ENCODE data around the gene NPR2.

Gene NPR2

GRCh38 chr9:35791297-35791921, at the start of gene NPR2:
Gene NPR2 (plus strand): TSS chr9:35791591. CDS start chr9:35792409, 818 bp downstream.
- no peak for DNase-seq (ENCODE audit: low read depth in 3 of 3, low spot score in 1 of 3)

GRCh38 chr9:35741740-35742139, 49.7 kb upstream of the NPR2 start:
- no peak for DNase-seq (ENCODE audit: low read depth in 3 of 3, low spot score in 1 of 3)

GRCh38 chr9:35743452-35743851, 47.9 kb upstream of the NPR2 start:
- no peak for DNase-seq (ENCODE audit: low read depth in 3 of 3, low spot score in 1 of 3)

DNA sequence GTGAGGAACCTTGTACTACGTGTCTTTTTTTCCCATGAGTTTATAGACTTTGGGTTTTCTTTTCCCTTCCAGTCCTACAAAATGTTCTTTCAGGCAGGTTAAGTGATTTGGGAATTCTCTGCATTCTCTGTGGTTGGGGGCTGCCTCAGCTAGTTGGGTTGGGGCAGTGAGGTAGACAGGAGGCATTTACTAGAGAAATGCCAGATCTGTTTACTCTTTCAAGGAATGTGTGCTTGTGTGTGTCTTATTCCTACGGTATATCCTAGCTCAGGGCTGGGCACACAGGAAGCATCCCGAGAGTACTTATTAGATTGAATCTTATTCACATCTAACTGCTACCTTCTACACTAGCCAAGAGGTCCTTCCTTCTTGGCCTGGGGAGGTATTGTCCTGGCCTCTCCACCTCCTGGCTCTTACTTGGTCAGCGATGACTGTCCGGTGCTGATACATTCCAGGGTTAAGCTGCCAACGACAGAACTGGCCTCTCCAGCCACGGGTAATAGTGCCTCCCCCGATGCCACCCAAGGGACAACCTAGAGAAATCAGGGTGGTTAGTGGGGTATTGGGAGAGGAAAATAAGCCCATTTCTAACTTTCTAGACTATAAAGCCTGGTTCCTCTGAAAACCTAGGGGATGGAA, 47.4 kb upstream of the NPR2 start:
- DNase-seq (ENCODE audit: low read depth in 3 of 3, low spot score in 1 of 3): no peak

DNA sequence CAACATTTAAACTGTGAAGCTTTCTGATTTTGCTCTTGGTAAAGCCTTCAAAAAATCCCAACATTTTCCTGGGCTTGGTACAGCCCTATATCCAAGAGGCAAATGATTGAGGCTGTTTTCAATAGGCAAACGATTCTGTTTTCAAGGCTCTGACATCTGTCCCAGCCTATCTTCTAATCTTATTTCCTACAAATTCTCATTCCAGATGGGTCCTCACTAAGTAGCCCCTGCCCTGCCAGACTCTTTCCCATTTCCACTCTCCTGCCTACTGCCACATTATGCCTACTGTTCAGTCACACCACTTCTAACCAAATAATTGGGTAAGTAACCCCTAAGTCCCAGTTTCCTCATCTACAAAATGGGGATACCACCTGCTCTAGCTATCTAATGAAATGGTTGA, 45.8 kb upstream of the NPR2 start:
- DNase-seq (ENCODE audit: low read depth in 3 of 3, low spot score in 1 of 3): no peak

- no peak for DNase-seq (ENCODE audit: low read depth in 3 of 3, low spot score in 1 of 3)
Measured at GRCh38 chr9:35746583-35746982, 44.8 kb upstream of the NPR2 start.

GRCh38 chr9:35748242-35748857, 43.0 kb upstream of the NPR2 start:
- no peak for DNase-seq (ENCODE audit: low read depth in 3 of 3, low spot score in 1 of 3)

DNA sequence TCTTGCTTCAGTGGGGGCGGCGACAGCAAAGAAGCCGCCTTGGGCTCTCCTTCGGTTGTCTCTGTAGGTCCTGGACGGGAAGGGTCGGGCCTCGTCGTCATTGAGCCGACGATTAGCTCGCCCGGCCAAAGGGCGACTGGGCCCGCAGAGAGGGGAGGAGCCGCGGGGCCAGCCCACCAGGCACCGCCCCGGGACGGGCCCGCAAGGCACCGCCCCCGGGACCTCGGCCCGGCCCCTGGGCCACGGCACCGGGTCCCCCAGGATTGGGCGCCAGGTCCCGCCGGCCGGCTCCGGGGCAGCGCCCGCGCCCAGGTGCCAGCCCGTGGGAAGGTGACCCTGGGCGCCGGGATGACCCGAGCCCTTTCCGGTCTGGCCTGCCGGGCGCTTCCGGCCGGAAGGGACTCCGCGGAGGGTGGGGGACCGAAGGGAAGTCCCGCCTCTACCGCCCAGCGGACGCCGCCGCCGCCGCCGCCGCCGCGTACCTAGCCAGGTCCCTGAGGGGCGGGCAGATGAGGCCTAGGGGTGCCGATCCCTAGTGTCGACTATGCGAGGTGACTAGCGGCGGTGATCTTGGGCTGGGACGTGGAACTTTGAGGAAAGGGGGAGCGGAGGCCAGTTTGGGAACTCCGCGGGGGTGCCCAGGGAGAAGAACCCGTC, 42.4 kb upstream of the NPR2 start, which contains the start of the genes GBA2 and RGP1:
Gene GBA2, minus strand, starts transcription at position 371 of the 657 bp plus-strand sequence. CDS start 524 bp downstream, outside the sequence.
Gene RGP1, plus strand, starts transcription at position 430 of the 657 bp plus-strand sequence. CDS start 469 bp downstream, outside the sequence.
- DNase-seq (ENCODE audit: low read depth in 3 of 3, low spot score in 1 of 3): peak in 1 of 3 donors; percentile 60

DNA sequence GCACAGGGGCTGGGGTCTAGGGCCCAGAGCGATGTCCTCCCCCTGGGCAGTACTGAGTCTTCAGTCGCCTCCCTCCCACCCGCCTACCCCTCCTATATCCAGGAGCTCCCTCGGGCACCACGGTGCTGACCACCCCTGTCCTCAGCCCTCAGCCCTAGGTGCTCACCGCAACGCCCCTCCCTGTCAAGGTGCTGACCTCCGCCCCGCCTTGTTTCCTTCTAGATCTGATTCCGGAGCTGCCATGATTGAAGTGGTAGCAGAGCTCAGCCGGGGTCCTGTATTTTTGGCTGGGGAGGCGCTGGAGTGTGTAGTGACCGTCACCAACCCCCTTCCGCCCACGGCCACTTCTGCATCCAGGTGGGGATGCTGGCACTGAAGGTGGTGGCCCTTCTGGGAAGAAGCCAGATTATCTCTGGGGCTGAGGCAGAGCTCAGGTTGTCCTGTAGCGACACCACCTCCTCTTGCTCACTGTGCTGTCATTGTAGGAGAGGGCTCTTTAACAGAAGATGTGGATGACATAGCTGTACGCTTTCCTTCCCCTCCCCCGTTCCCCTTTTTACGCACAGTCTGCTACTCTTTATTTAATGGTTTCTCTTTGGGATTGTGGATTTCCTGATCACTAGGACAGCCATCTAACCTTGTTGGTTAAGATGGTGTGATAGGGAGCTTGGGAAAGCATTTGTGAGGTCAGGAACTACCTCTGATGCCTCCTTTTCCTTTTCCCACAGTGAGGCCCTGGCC, 41.7 kb upstream of the NPR2 start:
- no peak for DNase-seq (ENCODE audit: low read depth in 3 of 3, low spot score in 1 of 3)

DNA sequence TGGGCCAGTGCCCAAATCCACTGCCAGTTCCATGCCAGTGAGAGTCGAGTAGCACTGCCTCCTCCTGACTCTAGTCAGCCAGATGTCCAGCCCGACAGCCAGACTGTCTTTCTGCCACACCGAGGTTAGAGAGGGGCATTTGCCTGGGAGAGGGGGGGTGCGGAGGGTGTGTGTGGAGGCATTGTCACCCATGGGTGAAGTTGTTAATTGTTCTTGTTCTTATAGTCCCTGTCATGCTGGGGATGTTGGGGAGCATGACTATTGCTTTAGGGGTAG, 41.2 kb upstream of the NPR2 start:
- no peak for DNase-seq (ENCODE audit: low read depth in 3 of 3, low spot score in 1 of 3)

DNA sequence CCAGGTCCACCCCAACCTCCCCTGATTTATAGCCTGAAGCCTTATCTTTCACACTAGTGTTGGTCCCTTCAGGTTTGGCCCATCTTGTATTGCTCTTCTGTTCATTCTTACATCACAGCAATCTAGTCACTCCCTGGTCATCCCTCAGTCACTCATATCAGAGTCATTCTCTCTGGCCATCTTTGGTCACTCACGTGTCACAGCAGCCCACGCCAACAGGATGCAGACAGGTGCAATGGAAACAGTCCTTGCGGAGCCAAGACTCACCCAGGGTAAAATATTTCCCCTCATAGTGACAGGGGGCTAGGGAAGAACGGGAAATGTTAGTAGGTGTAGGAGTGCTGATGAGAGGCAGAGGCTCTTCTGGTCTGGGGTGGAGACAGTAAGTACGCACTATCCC, 37.9 kb upstream of the NPR2 start:
- DNase-seq (ENCODE audit: low read depth in 3 of 3, low spot score in 1 of 3): no peak

DNA sequence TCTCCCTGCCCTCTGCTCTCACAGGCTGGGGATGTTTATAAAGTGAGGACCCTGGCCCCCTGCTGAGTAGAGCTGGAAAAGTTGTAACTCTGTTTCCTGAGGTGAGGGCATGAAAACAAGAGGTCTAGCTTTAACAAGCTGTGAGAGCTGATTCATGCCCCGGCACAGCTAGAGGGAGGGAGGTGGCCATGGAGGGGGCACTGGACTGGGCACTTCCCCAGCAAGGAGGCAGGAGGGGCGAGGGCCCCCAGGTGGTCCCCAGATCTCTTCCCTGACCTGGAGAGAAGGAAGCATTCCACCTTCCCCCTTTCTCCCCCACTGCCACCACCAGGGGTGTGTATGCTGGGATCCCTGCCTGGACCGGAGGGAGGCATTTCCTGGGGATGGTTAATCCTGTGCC, 37.1 kb upstream of the NPR2 start, which contains the start of gene MSMP:
Gene MSMP, minus strand, starts transcription at position 13 of the 400 bp plus-strand sequence. CDS start 147 bp downstream, outside the sequence.
- no peak for DNase-seq (ENCODE audit: low read depth in 3 of 3, low spot score in 1 of 3)

DNA sequence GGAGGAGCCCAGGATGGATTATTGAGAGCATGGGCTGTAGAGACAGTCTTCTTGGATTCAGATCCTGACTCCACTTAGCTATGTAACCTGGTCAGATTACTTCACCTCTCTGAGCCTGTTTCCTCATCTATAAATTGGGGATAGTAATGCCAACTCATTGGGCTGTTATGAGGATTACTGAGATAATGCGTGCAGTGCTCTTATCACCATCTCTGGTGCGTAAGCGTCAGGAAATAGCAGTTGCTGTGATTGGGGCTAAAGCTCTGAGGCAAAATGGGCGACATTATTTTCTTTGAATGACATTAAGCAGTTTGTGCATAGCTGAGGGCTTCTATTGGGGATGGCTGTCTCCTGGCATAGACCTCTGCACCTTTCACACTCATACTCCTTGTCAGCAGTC, 36.3 kb upstream of the NPR2 start:
- DNase-seq (ENCODE audit: low read depth in 3 of 3, low spot score in 1 of 3): no peak

DNA sequence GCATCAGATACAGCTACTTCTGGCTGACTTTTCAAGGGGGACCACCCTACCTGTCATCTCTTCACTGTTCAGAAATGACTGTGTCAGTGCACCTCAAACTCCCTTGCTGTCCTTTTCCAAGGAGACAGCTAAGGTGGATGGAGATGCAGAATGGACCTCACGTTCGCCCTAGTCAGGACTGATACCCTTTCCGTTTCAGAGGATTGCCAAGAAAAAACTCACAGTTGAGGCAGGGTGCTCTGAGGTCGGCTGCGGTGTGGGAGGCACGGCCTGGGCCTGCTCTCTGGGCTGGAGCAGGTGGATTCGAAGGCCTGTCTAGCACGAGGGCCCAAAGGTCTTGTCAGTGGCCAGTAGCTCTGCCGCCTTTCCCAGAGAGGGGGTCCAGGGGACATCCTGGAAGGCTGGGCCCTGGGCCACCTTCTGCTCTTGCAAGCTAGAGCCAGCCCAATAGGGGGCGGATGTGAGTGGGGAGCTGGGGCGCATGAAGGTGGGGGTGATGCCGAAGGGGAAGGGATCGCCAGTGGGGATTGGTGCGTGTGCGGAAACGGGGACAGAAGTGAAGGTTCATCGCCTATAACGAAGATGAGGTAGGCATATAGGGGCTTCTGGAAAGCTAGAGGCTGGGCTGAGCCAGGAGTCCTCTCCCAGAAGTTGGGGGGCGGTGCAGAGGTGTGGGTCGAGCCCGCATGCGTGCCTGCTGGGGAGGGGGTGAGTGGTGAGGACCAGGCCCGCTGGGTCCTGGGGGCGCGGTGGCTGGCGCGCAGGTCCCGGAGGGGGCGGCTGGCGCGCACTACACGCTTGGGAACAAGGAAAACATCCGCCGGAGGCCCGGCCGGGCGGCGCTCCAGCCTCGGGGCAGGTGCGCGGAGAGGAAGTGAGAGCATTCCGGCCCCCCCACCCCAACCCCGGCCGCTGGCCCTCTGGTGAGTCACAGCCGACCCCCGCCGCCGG, 34.8 kb upstream of the NPR2 start:
- DNase-seq (ENCODE audit: low read depth in 3 of 3, low spot score in 1 of 3): peak; percentile 46 to 65 (median 51)

- DNase-seq (ENCODE audit: low read depth in 3 of 3, low spot score in 1 of 3): no peak
Measured at GRCh38 chr9:35757226-35757891, 34.0 kb upstream of the NPR2 start.

- DNase-seq (ENCODE audit: low read depth in 3 of 3, low spot score in 1 of 3): no peak
Measured at GRCh38 chr9:35757892-35758275, 33.5 kb upstream of the NPR2 start.

GRCh38 chr9:35758475-35759050, 32.8 kb upstream of the NPR2 start:
- no peak for DNase-seq (ENCODE audit: low read depth in 3 of 3, low spot score in 1 of 3)

DNA sequence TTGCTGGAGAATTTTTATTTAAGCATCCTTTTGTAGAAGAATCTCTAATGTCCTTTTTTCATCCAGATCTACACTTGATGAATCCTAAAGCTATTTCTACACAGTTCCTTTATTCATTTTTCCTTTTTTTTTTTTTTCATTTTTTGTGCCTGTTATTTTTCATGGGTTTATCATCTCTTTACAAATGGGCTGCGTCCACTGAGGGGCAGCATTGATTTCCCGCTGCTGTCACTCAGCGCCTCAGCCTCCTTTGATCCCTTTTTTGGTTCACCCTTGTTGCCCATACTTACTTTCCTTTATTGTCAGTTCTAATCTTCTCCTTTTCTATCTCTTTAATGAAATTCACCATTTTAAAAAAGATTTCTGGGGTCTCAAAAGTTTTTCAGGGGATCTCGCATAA, 31.6 kb upstream of the NPR2 start:
- no peak for DNase-seq (ENCODE audit: low read depth in 3 of 3, low spot score in 1 of 3)

- DNase-seq (ENCODE audit: low read depth in 3 of 3, low spot score in 1 of 3): no peak
Measured at GRCh38 chr9:35760651-35761050, 30.7 kb upstream of the NPR2 start.
